ENCODE measurements around the gene MEIS2.

The MEIS2 gene

GRCh38 chr15:36893276-36893675 lies 207.1 kb downstream of the MEIS2 start:
- no peak for DNase-seq (ENCODE audit: low spot score in 2 of 2)
- peaks cover 13% of the 10 kb centered on the region for H3K4me1 ChIP-seq
- H3K4me3 ChIP-seq = no peak overlapping the region
- H3K9me3 ChIP-seq = no peaks in the 10 kb centered on the region
- H3K27me3 ChIP-seq (ENCODE audit: low read depth) = no peaks in the 10 kb centered on the region
- in situ Hi-C loops (cut with MboI; ENCODE audit: low sequenced_read_pairs) = loop anchor here (25.0 kb wide), 1 partner anchor 994 kb away; no protein-coding TSS in a partner anchor
- peaks cover 17% of the 10 kb centered on the region for H3K36me3 ChIP-seq (replicated peaks)

GRCh38 chr15:36888011-36888992 lies 212.0 kb downstream of the MEIS2 start:
- Histone ChIP-seq H3K4me1 (peaks cover 17% of the 10 kb centered on the region), H3K27me3 (ENCODE audit: low read depth) (no peaks in the 10 kb centered on the region), H3K36me3 (replicated peaks) (peaks cover 4% of the 10 kb centered on the region), H3K9me3 (no peaks in the 10 kb centered on the region), H3K4me3 (no peak overlapping the region)
- no peak for DNase-seq (ENCODE audit: low spot score in 2 of 2)
- in situ Hi-C loops (cut with MboI; ENCODE audit: low sequenced_read_pairs) = loop anchor here (10.0 to 25.0 kb wide), 2 partner anchors 216 to 999 kb away; partner anchors contain the start of gene MEIS2

GRCh38 chr15:36887214-36887961 lies 213.0 kb downstream of the MEIS2 start:
- in situ Hi-C loops (cut with MboI; ENCODE audit: low sequenced_read_pairs) = loop anchor here (10.0 to 25.0 kb wide), 2 partner anchors 217 to 1000 kb away; partner anchors contain the start of gene MEIS2
- Histone ChIP-seq H3K27me3 (ENCODE audit: low read depth) (0 out of 2 replicates have a peak, but pooled peaks cover 2% of the 10 kb centered on the region), H3K4me1 (peaks cover 17% of the 10 kb centered on the region), H3K4me3 (peak overlapping the region; percentile 15), H3K36me3 (replicated peaks) (no peaks in the 10 kb centered on the region; the same call in 1 of the 2 replicates), H3K9me3 (no peaks in the 10 kb centered on the region)
- peak; percentile 40 to 70 for DNase-seq (ENCODE audit: low spot score in 2 of 2)

GRCh38 chr15:36886701-36887100 lies 213.6 kb downstream of the MEIS2 start:
- in situ Hi-C loops (cut with MboI; ENCODE audit: low sequenced_read_pairs) = loop anchor here (10.0 to 25.0 kb wide), 2 partner anchors 218 to 1001 kb away; partner anchors contain the start of gene MEIS2

GRCh38 chr15:36886191-36886590 lies 214.2 kb downstream of the MEIS2 start:
- H3K4me1 ChIP-seq = peaks cover 17% of the 10 kb centered on the region
- no peak overlapping the region for H3K4me3 ChIP-seq
- in situ Hi-C loops (cut with MboI; ENCODE audit: low sequenced_read_pairs) = loop anchor here (10.0 to 25.0 kb wide), 2 partner anchors 219 to 1001 kb away; partner anchors contain the start of gene MEIS2
- DNase-seq (ENCODE audit: low spot score in 2 of 2) = no peak
- H3K9me3 ChIP-seq = no peaks in the 10 kb centered on the region
- H3K36me3 ChIP-seq (replicated peaks) = no peaks in the 10 kb centered on the region
- H3K27me3 ChIP-seq (ENCODE audit: low read depth) = peaks cover 2% of the 10 kb centered on the region; the same call in 1 of the 2 replicates

More at GRCh38 chr15:36886701-36887100, 213.6 kb downstream of the MEIS2 start:
- H3K27me3 ChIP-seq (ENCODE audit: low read depth) = peaks cover 2% of the 10 kb centered on the region; the same call in 1 of the 2 replicates
- H3K4me3 ChIP-seq = no peak overlapping the region
- H3K9me3 ChIP-seq = no peaks in the 10 kb centered on the region
- H3K4me1 ChIP-seq = peaks cover 17% of the 10 kb centered on the region
- DNase-seq (ENCODE audit: low spot score in 2 of 2) = no peak
- no peaks in the 10 kb centered on the region; the same call in 1 of the 2 replicates for H3K36me3 ChIP-seq (replicated peaks)

GRCh38 chr15:36885771-36886170 lies 214.6 kb downstream of the MEIS2 start:
- Histone ChIP-seq H3K9me3 (no peaks in the 10 kb centered on the region), H3K4me3 (no peak overlapping the region), H3K4me1 (peaks cover 17% of the 10 kb centered on the region), H3K27me3 (ENCODE audit: low read depth) (peaks cover 2% of the 10 kb centered on the region; the same call in 1 of the 2 replicates), H3K36me3 (replicated peaks) (no peaks in the 10 kb centered on the region)
- no peak for DNase-seq (ENCODE audit: low spot score in 2 of 2)
- in situ Hi-C loops (cut with MboI; ENCODE audit: low sequenced_read_pairs) = loop anchor here (10.0 to 25.0 kb wide), 2 partner anchors 219 to 1002 kb away; partner anchors contain the start of gene MEIS2

- H3K36me3 ChIP-seq (replicated peaks) = no peaks in the 10 kb centered on the region
- H3K9me3 ChIP-seq = no peaks in the 10 kb centered on the region
- H3K4me3 ChIP-seq = no peak overlapping the region
- H3K4me1 ChIP-seq = peaks cover 17% of the 10 kb centered on the region
- peaks cover 2% of the 10 kb centered on the region; the same call in 1 of the 2 replicates for H3K27me3 ChIP-seq (ENCODE audit: low read depth)
- no peak for DNase-seq (ENCODE audit: low spot score in 2 of 2)
- in situ Hi-C loops (cut with MboI; ENCODE audit: low sequenced_read_pairs) = loop anchor here (10.0 to 25.0 kb wide), 2 partner anchors 220 to 1002 kb away; partner anchors contain the start of gene MEIS2
Observed at GRCh38 chr15:36884936-36885635, 215.3 kb downstream of the MEIS2 start.

GRCh38 chr15:36884518-36884875 lies 215.9 kb downstream of the MEIS2 start:
- no peaks in the 10 kb centered on the region for H3K9me3 ChIP-seq
- H3K4me3 ChIP-seq = no peak overlapping the region
- H3K4me1 ChIP-seq = peaks cover 17% of the 10 kb centered on the region
- H3K27me3 ChIP-seq (ENCODE audit: low read depth) = peaks cover 2% of the 10 kb centered on the region; the same call in 1 of the 2 replicates
- in situ Hi-C loops (cut with MboI; ENCODE audit: low sequenced_read_pairs) = loop anchor here (10.0 to 25.0 kb wide), 2 partner anchors 220 to 1003 kb away; partner anchors contain the start of gene MEIS2
- no peak for DNase-seq (ENCODE audit: low spot score in 2 of 2)
- no peaks in the 10 kb centered on the region for H3K36me3 ChIP-seq (replicated peaks)

- Histone ChIP-seq H3K9me3 (no peaks in the 10 kb centered on the region), H3K36me3 (replicated peaks) (no peaks in the 10 kb centered on the region), H3K27me3 (ENCODE audit: low read depth) (peaks cover 2% of the 10 kb centered on the region; the same call in 1 of the 2 replicates), H3K4me3 (0 out of 2 replicates have a peak overlapping the region, but pooled peaks have one; percentile 1), H3K4me1 (peaks cover 17% of the 10 kb centered on the region)
- in situ Hi-C loops (cut with MboI; ENCODE audit: low sequenced_read_pairs) = loop anchor here (10.0 to 25.0 kb wide), 2 partner anchors 221 to 1003 kb away; partner anchors contain the start of gene MEIS2
- peak; percentile 82 to 96 for DNase-seq (ENCODE audit: low spot score in 2 of 2)
Observed at GRCh38 chr15:36883713-36884517, 216.4 kb downstream of the MEIS2 start.

- peaks cover 2% of the 10 kb centered on the region; the same call in 1 of the 2 replicates for H3K27me3 ChIP-seq (ENCODE audit: low read depth)
- no peak for DNase-seq (ENCODE audit: low spot score in 2 of 2)
- no peaks in the 10 kb centered on the region for H3K36me3 ChIP-seq (replicated peaks)
- H3K4me1 ChIP-seq = peaks cover 15% of the 10 kb centered on the region
- no peak overlapping the region for H3K4me3 ChIP-seq
- in situ Hi-C loops (cut with MboI; ENCODE audit: low sequenced_read_pairs) = loop anchor here (10.0 to 25.0 kb wide), 2 partner anchors 222 to 1005 kb away; partner anchors contain the start of gene MEIS2
- H3K9me3 ChIP-seq = no peaks in the 10 kb centered on the region
Observed at GRCh38 chr15:36882487-36883131, 217.7 kb downstream of the MEIS2 start.

- Histone ChIP-seq H3K4me1 (peaks cover 9% of the 10 kb centered on the region), H3K9me3 (no peaks in the 10 kb centered on the region), H3K27me3 (ENCODE audit: low read depth) (peaks cover 2% of the 10 kb centered on the region; the same call in 1 of the 2 replicates), H3K4me3 (no peak overlapping the region), H3K36me3 (replicated peaks) (no peaks in the 10 kb centered on the region)
- in situ Hi-C loops (cut with MboI; ENCODE audit: low sequenced_read_pairs) = loop anchor here (10.0 to 25.0 kb wide), 2 partner anchors 223 to 1005 kb away; partner anchors contain the start of gene MEIS2
- no peak for DNase-seq (ENCODE audit: low spot score in 2 of 2)
Observed at GRCh38 chr15:36882056-36882455, 218.3 kb downstream of the MEIS2 start.
